AML-193 (cell line): Measurements from ENCODE around the gene ATF6.

Experiments used
- DNase-seq, 2 experiments: peaks; one replicate each; lab custom pipeline; 2025; lab: John Stamatoyannopoulos, UW

ATF6 gene

GRCh38 chr1:161999301-162000052 lies 233.4 kb downstream of the ATF6 start:
- DNase-seq = no peak

- no peak for DNase-seq
Observed at GRCh38 chr1:162000053-162000420, 233.9 kb downstream of the ATF6 start.

GRCh38 chr1:162003061-162003829 lies 237.1 kb downstream of the ATF6 start:
- no peak for DNase-seq

GRCh38 chr1:162003830-162004215 lies 237.7 kb downstream of the ATF6 start:
- peak; percentile 47 to 54 for DNase-seq

- no peak for DNase-seq
Observed at GRCh38 chr1:162004441-162004950, 238.4 kb downstream of the ATF6 start.

- no peak for DNase-seq
Observed at GRCh38 chr1:162006081-162006480, 240.0 kb downstream of the ATF6 start.

GRCh38 chr1:162007466-162007865 lies 241.3 kb downstream of the ATF6 start:
- no peak for DNase-seq

GRCh38 chr1:162008799-162009198 lies 242.7 kb downstream of the ATF6 start:
- no peak for DNase-seq

- no peak for DNase-seq
Observed at GRCh38 chr1:162009501-162010174, 243.5 kb downstream of the ATF6 start.

- DNase-seq = no peak
Observed at GRCh38 chr1:162010175-162010506, 244.0 kb downstream of the ATF6 start.

- no peak for DNase-seq
Observed at GRCh38 chr1:162011337-162012012, 245.4 kb downstream of the ATF6 start.

GRCh38 chr1:162013289-162013688 lies 247.2 kb downstream of the ATF6 start:
- no peak for DNase-seq
